ENCODE results near the gene CALR.
"Not testable (repeated sequence)": the region's sequence is repeated elsewhere in the genome, so short reads cannot be mapped to it uniquely, and the experiment has no call there.

The CALR gene

GRCh38 chr19:12956446-12957388, 18.3 kb downstream of the CALR start, which contains the start of gene GADD45GIP1:
TSS of gene GADD45GIP1 (minus strand) at chr19:12957223. CDS start at chr19:12957212, 11 bp downstream.
- intact Hi-C loops (cut with DNase I; ENCODE audit: low total_unique reads): no loop called here
- Histone ChIP-seq H3K9me3 (no peaks in the 10 kb centered on the region), H3K27ac (peak within 1 kb of the TSS; percentile 91 to 96), H3K27me3 (no peaks in the 10 kb centered on the region), H3K4me1 (peaks cover 0 to 46% (median 32%) of the 10 kb centered on the region in 4 donors), H3K4me3 (peak within 1 kb of the TSS; percentile 85 to 93), H3K36me3 (peaks cover 19 to 36% (median 23%) of the 10 kb centered on the region in 3 donors)
- DNase-seq: peak; percentile 70 to 83
- no peak for TF ChIP-seq CTCF (IDR thresholded peaks at IDR 0.05)

GRCh38 chr19:12957389-12957952, 19.1 kb downstream of the CALR start:
- Histone ChIP-seq H3K4me3 (peak overlapping the region; percentile 85 to 93), H3K36me3 (peaks cover 13 to 28% (median 16%) of the 10 kb centered on the region in 3 donors), H3K27ac (peak overlapping the region; percentile 91 to 96), H3K4me1 (peaks cover 0 to 40% (median 28%) of the 10 kb centered on the region in 4 donors)
- intact Hi-C loops (cut with DNase I; ENCODE audit: low total_unique reads); H3K27me3 ChIP-seq; H3K9me3 ChIP-seq; DNase-seq: not testable (repeated sequence)

DNA sequence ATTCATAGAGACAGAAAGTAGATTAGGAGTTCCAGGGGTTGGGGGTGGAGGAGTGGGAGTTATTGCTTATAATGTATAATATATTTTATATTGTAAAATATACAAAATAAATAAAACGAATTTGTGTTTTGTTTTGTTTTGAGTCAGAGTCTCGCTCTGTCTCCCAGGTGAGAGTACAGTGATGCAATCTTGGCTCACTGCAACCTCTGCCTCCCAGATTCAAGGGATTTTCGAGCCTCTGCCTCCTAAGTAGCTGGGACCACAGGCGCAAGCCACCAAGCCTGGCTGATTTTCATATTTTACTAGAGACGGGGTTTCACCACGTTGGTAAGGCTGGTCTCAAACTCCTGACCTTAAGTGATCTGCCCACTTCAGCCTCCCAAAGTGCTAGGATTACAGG, 21.1 kb downstream of the CALR start:
- Histone ChIP-seq H3K36me3 (peaks cover 0 to 8% (median 4%) of the 10 kb centered on the region in 3 donors), H3K27me3 (no peaks in the 10 kb centered on the region), H3K4me1 (peaks cover 0 to 20% (median 15%) of the 10 kb centered on the region in 4 donors), H3K4me3 (no peak overlapping the region), H3K27ac (no peak overlapping the region), H3K9me3 (no peaks in the 10 kb centered on the region)
- DNase-seq: no peak
- intact Hi-C loops (cut with DNase I; ENCODE audit: low total_unique reads): no loop called here
- no peak for TF ChIP-seq CTCF (IDR thresholded peaks at IDR 0.05)

- Histone ChIP-seq H3K27ac (peak overlapping the region; percentile 48 to 62), H3K9me3 (no peaks in the 10 kb centered on the region), H3K4me1 (peaks cover 0 to 15% (median 4%) of the 10 kb centered on the region in 4 donors), H3K36me3 (no peaks in the 10 kb centered on the region), H3K27me3 (no peaks in the 10 kb centered on the region), H3K4me3 (peak overlapping the region; percentile 45 to 46)
- DNase-seq: peak; percentile 78 to 88
- intact Hi-C loops (cut with DNase I; ENCODE audit: low total_unique reads): loop anchor here (5.0 kb wide), 2 partner anchors 78 to 297 kb away; partner anchors contain the start of gene KLF1
- peak; percentile 90 to 96 for TF ChIP-seq CTCF (IDR thresholded peaks at IDR 0.05)
Measured at GRCh38 chr19:12965017-12965811, 26.8 kb downstream of the CALR start.

DNA sequence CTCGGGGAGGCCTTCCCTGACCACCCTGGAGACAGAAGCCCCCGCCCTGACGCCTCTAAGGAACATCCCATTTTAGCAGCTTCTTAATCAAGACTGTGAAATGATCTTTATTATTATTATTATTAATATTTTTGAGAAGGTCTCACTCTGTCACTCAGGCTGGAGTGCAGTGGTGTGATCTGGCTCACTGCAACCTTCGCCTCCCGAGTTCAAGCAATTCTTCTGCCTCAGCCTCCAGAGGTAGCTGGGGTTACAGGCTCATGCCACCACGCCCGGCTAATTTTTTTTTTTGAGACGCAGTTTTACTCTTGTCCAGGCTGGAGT, 27.4 kb downstream of the CALR start:
- TF ChIP-seq CTCF (IDR thresholded peaks at IDR 0.05): no peak
- H3K36me3 ChIP-seq: no peaks in the 10 kb centered on the region
- H3K4me3 ChIP-seq: peak overlapping the region; percentile 45 to 46
- H3K27ac ChIP-seq: peak overlapping the region; percentile 48 to 62
- no peaks in the 10 kb centered on the region for H3K9me3 ChIP-seq
- H3K27me3 ChIP-seq: no peaks in the 10 kb centered on the region
- peaks cover 0 to 15% (median 4%) of the 10 kb centered on the region in 4 donors for H3K4me1 ChIP-seq
- intact Hi-C loops (cut with DNase I; ENCODE audit: low total_unique reads): loop anchor here (5.0 kb wide), 2 partner anchors 78 to 297 kb away; partner anchors contain the start of gene KLF1
- no peak for DNase-seq

Measured in tibial artery (tissue), 4 donors.